Mammary epithelial cell (primary cell): Measurements from ENCODE around the gene ZNF891.

Experiments used
- EZH2 ChIP-seq: IDR thresholded peaks from 2 replicates; pipeline ENCODE4 v1.6.1; 2012; ENCODE audit warnings: low read length, inconsistent platforms, borderline replicate concordance
- TF ChIP-seq, protein P1 (sequence below), 2 donors: IDR thresholded peaks in 1 of 2; conservative IDR thresholded peaks in 1 of 2; 2 replicates each; pipeline ENCODE4 v1.5.1; 2011 to 2012; ENCODE audit warnings: inconsistent platforms in 2 of 2, low read length in 2 of 2, mild to moderate bottlenecking in 2 of 2, control low read depth in 1 of 2, low read depth in 1 of 2; ENCODE audit not compliant: insufficient read depth in 1 of 2; ENCODE audit errors: extremely low read depth in 1 of 2

DNA sequence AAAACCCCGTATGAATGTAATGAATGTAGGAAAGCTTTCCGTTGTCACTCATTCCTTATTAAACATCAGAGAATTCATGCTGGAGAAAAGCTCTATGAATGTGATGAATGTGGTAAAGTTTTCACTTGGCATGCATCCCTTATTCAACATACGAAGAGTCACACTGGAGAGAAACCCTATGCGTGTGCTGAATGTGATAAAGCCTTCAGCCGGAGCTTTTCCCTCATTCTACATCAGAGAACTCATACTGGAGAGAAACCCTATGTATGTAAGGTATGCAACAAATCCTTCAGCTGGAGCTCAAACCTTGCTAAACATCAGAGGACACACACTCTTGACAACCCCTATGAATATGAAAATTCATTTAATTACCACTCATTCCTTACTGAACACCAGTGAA lies 23.8 kb downstream of the ZNF891 start:
- TF ChIP-seq, protein P1, sequence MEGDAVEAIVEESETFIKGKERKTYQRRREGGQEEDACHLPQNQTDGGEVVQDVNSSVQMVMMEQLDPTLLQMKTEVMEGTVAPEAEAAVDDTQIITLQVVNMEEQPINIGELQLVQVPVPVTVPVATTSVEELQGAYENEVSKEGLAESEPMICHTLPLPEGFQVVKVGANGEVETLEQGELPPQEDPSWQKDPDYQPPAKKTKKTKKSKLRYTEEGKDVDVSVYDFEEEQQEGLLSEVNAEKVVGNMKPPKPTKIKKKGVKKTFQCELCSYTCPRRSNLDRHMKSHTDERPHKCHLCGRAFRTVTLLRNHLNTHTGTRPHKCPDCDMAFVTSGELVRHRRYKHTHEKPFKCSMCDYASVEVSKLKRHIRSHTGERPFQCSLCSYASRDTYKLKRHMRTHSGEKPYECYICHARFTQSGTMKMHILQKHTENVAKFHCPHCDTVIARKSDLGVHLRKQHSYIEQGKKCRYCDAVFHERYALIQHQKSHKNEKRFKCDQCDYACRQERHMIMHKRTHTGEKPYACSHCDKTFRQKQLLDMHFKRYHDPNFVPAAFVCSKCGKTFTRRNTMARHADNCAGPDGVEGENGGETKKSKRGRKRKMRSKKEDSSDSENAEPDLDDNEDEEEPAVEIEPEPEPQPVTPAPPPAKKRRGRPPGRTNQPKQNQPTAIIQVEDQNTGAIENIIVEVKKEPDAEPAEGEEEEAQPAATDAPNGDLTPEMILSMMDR (conservative IDR thresholded peaks at IDR 0.05 in 1 of 2, IDR thresholded peaks at IDR 0.05 in 1 of 2; ENCODE audit: extremely low read depth in 1 of 2, insufficient read depth in 1 of 2, low read depth in 1 of 2, low read length in 2 of 2): no peak
- no peak for TF ChIP-seq EZH2
